Epithelial cell of esophagus (primary cell): ENCODE results near the gene LRP8.

Experiments used
- DNase-seq: peaks from one replicate; pipeline ENCODE4 v3.0.0; 2010; ENCODE audit warnings: low read depth
- H3K4me3 ChIP-seq: 2 replicates; pipeline ENCODE4 v1.5.1; 2011; ENCODE audit warnings: mild to moderate bottlenecking, low read length, control low read depth
- CTCF ChIP-seq: IDR thresholded peaks from 2 replicates; pipeline ENCODE4 v1.5.1; 2011; ENCODE audit warnings: low read depth, mild to moderate bottlenecking, low read length, control low read depth, inconsistent platforms; ENCODE audit not compliant: insufficient read depth; ENCODE audit errors: missing control alignments

The LRP8 gene

DNA sequence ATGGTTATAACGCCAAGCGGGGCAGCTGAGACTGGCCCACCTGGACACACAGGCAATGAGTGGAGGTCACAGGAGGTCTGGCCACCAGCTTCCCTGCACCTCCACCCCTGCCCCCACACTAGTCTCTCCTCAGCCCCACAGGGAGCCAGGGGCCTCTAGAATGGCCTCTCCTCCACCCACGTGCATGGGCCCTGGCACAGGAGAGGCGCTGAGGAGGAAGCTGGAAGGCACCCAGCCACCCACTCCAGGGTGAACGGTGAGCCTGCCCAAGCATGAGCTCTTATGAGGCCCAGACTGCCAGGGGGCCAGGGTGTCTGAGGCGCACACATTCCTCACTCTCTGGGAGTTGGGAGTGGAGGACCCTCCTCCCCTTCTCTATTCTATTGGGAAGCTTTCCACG, 22.2 kb downstream of the LRP8 start:
- no peak for DNase-seq
- no peak for TF ChIP-seq CTCF
- no peak overlapping the region for H3K4me3 ChIP-seq

DNA sequence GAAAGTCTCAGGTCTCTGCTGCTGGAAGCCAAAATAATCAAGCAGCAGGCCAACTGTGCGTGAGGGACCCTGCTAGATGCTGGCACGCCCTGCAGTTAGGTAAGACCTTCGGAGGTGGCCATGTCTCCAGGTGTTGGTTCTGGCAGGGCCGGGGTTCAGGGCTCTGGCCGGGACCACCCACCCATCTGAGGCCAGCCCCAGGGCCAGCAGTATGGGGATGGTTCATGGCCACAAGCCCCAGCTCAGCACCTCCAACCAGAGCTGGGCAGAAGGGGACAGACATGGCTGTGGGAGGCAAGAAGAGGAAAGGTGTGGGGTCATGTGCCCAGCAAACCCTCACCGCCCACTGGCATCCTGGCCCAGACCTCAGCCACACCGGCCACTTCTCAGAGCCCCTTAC, 23.3 kb downstream of the LRP8 start:
- no peak for TF ChIP-seq CTCF
- no peak for DNase-seq
- no peak overlapping the region for H3K4me3 ChIP-seq

DNA sequence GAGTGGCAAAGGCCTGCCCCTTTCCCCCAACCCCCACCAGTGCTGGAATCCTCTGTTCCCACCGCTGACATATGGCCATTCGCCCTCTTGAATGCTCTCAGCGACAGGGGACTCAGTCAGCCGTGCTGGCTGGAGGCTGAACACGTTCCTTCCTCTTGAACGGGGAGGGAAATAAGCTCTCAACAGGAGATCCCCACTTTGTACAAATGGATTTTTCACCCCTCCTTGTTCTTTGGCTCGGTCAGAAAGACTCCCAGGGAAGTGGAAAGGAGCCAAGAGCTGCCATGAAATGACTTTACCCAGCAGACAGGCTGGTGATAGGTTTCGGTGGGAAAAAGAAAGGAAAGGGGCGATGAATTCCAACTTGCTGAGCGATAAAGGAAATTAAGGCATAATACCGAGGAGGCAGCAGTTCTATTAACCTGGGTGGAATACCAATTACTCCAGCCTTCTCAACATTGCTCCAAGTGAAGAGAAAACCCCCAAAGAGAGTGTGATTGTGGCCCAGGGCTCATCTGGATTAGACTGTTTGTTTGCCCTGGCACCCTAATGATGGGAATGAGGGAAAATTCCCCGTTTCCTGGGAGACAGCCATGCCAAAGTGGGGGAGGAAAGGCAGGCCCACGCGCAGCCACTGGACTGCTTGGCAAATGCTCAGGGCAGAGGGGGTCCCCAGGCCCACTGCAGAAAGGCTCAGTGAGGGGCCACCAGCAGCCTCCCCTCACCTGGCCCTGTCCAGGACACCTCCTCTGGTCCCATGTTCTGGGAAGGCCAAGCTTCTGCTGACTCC, 23.9 kb downstream of the LRP8 start:
- no peak for DNase-seq
- no peak for TF ChIP-seq CTCF
- H3K4me3 ChIP-seq, result no peak overlapping the region

- DNase-seq, result no peak
- no peak for TF ChIP-seq CTCF
- H3K4me3 ChIP-seq, result no peak overlapping the region
These were observed 24.6 kb downstream of the LRP8 start for GRCh38 chr1:53303243-53303642.

DNA sequence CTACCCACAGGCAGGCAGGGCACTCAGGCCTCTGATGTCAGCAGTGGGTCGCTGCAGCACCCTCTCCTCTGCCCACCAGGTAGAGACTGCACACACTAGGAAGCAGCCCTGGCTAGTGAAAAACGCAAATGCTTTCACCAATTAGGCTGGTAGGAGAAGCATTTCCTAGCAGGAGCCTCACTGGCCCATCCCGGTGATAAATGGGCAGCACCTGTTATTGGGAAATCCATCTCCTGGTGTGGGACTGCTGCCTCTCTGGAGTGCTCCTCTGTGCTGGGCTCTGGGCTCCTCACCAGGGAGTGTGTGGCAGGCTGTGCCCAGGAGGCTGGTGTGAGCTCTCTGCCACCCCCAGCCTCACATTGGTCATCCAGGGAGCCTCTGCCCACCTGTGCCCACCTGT, 28.6 kb downstream of the LRP8 start:
- H3K4me3 ChIP-seq, result no peak overlapping the region
- no peak for TF ChIP-seq CTCF
- no peak for DNase-seq

GRCh38 chr1:53298045-53298637, 29.7 kb downstream of the LRP8 start:
- DNase-seq, result no peak
- no peak for TF ChIP-seq CTCF
- H3K4me3 ChIP-seq, result no peak overlapping the region

DNA sequence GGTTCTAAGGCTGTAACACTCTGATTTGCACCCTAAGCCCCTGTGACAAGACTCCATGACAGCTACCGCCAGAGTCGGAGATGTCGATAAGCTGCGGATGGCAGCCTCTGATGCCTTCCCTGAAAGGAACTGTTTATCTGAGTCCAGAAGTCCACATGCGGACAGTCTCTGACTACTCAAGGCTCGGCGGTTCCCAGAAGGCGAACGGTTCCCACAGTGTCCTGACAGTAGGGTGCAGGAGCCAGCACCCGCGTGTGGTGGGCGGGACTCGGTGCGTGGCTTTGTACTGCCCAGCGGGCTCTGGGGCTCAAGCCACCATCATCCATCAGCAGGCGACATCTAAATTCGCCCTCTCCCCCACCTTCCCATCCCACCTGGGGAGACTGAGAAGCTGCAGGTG, 30.7 kb downstream of the LRP8 start:
- no peak for TF ChIP-seq CTCF
- DNase-seq, result no peak
- no peak overlapping the region for H3K4me3 ChIP-seq
